HG02885 (cell line): Measurements from ENCODE around the gene BRCA1.
"Not testable (repeated sequence)": the region's sequence is repeated elsewhere in the genome, so short reads cannot be mapped to it uniquely, and the experiment has no call there.

ENCODE experiments used
- ATAC-seq: cut with Tn5 transposase; IDR thresholded peaks from one replicate; pipeline ENCODE4 v1.9.1; 2021; ENCODE audit warnings: mild to moderate bottlenecking; ENCODE audit not compliant: unreplicated experiment, poor library complexity

The BRCA1 gene

GRCh38 chr17:43125133-43125966 lies at the start of gene BRCA1:
Gene BRCA1 (minus strand): TSS chr17:43125364. CDS start chr17:43124096, 1,268 bp downstream.
- ATAC-seq = peak; percentile 99

- no peak for ATAC-seq
Observed at GRCh38 chr17:43171586-43172487, 46.7 kb upstream of the BRCA1 start.

GRCh38 chr17:43170766-43171585 lies 45.8 kb upstream of the BRCA1 start, which contains the start of gene NBR1:
Gene NBR1 (plus strand): TSS chr17:43171214. CDS start chr17:43175800, 4,586 bp downstream.
- peak; percentile 79 for ATAC-seq

- ATAC-seq = peak; percentile 67
Observed at GRCh38 chr17:43170140-43170765, 45.1 kb upstream of the BRCA1 start.

- peak; percentile 30 for ATAC-seq
Observed at GRCh38 chr17:43169561-43170139, 44.5 kb upstream of the BRCA1 start.

- not testable (repeated sequence) for ATAC-seq
Observed at GRCh38 chr17:43165971-43166370, 40.8 kb upstream of the BRCA1 start.

- not testable (repeated sequence) for ATAC-seq
Observed at GRCh38 chr17:43159957-43160356, 34.8 kb upstream of the BRCA1 start.

GRCh38 chr17:43159232-43159631 lies 34.1 kb upstream of the BRCA1 start:
- not testable (repeated sequence) for ATAC-seq

GRCh38 chr17:43155666-43156065 lies 30.5 kb upstream of the BRCA1 start:
- ATAC-seq = no peak

GRCh38 chr17:43153197-43153835 lies 28.2 kb upstream of the BRCA1 start:
- ATAC-seq = not testable (repeated sequence)

- ATAC-seq = no peak
Observed at GRCh38 chr17:43151880-43152456, 26.8 kb upstream of the BRCA1 start.

GRCh38 chr17:43146649-43147048 lies 21.5 kb upstream of the BRCA1 start:
- ATAC-seq = no peak

GRCh38 chr17:43143201-43143600 lies 18.0 kb upstream of the BRCA1 start:
- no peak for ATAC-seq

- no peak for ATAC-seq
Observed at GRCh38 chr17:43142153-43142552, 17.0 kb upstream of the BRCA1 start.

GRCh38 chr17:43140396-43141332 lies 15.5 kb upstream of the BRCA1 start:
- no peak for ATAC-seq

GRCh38 chr17:43138531-43138930 lies 13.4 kb upstream of the BRCA1 start:
- not testable (repeated sequence) for ATAC-seq

GRCh38 chr17:43136574-43136973 lies 11.4 kb upstream of the BRCA1 start:
- ATAC-seq = not testable (repeated sequence)
